Activated CD4-positive, alpha-beta T cell treated with anti-CD3 and anti-CD28 coated beads for 1 hour (primary cell): ENCODE measurements around the gene RBM15B.

ENCODE experiments used
- DNase-seq: peaks from one replicate; pipeline ENCODE4 v3.0.0-alpha.2; 2020

The RBM15B gene

DNA sequence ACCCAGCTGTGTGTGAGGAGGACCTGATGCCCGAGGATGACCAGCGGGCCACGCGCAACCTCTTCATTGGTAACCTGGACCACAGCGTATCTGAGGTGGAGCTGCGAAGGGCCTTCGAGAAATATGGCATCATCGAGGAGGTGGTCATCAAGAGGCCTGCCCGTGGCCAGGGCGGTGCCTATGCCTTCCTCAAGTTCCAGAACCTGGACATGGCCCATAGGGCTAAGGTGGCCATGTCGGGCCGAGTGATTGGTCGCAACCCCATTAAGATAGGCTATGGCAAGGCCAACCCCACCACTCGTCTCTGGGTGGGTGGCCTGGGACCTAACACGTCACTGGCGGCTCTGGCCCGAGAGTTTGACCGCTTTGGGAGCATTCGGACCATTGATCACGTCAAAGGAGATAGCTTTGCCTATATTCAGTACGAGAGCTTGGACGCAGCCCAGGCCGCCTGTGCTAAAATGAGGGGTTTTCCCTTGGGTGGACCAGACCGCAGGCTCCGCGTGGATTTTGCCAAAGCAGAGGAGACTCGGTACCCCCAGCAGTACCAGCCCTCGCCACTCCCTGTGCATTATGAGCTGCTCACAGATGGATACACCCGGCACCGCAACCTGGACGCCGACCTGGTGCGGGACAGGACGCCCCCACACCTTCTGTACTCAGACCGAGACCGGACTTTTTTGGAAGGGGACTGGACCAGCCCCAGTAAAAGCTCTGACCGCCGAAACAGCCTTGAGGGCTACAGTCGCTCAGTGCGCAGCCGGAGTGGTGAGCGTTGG is 1.5 kb downstream of the RBM15B start:
- no peak for DNase-seq

DNA sequence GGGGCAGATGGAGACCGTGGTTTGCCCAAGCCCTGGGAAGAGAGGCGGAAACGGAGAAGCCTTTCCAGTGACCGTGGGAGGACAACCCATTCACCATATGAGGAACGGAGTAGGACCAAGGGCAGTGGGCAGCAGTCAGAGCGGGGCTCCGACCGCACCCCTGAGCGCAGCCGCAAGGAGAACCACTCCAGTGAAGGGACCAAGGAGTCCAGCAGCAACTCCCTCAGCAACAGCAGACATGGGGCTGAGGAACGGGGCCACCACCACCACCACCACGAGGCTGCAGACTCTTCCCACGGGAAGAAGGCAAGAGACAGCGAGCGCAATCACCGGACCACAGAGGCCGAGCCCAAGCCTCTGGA is 2.0 kb downstream of the RBM15B start:
- no peak for DNase-seq

DNA sequence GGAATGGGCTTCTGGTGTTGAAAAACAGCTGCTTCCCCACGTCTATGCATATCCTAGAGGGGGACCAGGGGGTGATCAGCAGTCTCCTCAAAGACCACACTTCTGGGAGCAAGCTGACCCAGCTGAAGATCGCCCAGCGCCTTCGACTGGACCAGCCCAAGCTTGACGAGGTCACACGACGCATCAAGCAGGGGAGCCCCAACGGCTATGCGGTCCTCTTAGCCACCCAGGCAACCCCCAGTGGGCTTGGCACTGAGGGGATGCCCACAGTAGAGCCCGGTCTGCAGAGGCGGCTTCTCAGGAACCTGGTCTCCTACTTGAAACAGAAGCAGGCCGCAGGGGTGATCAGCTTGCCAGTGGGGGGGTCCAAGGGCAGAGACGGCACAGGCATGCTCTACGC is 2.5 kb downstream of the RBM15B start:
- DNase-seq = no peak

DNA sequence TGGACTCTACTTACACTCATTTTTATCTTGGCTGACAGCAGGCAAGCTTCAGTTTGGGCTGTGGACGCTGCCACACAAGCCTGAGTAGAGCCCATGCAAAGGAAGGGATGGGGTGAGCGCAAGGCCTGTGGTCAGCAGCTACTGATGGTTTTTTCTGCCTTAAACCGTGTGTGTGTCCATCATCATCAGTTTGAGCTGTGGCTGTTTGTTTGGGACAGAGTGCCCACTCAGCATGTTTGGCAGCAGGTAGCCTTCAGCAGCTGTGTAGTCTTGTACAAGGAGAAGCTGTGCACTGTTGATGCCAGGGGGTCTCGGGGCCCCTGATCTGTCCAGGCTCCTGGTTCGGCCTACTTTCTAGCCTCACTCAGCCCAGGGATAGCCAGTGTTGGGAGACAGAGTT is 3.5 kb downstream of the RBM15B start:
- DNase-seq = no peak

DNA sequence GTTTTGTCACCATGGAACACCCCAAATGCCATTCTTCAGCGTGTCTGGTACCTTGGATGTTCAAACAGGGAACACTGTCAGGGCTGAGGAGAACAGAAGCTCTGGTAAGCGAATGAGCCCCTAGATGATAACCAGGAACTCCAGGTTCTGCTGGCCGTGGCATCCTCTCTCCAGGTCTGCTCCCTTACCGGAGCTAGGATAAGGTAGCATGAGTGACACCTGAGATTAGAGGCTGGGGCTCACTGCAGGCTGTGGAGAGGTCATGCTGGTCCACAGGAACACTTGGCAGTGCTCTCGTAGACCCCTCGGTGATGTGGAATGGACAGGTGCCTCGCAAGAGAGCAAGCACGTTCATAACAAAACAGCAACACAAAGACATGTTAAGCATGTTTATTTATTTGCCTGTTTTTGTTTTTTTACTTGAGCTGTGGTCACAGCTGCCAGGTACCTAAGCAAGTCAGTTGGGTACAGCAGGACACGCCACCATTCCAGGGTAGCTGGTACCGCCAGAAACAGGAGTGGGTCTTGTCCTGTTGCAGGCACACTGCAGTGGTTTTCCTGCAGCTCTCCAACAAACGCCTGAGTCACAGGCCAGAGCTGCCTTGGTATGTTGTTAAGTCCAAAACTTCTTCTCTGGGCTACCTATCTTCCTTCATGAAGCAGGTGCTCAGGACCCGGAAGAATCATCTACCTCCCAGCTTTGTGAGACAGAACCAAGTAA is 4.6 kb downstream of the RBM15B start:
- DNase-seq = no peak

DNA sequence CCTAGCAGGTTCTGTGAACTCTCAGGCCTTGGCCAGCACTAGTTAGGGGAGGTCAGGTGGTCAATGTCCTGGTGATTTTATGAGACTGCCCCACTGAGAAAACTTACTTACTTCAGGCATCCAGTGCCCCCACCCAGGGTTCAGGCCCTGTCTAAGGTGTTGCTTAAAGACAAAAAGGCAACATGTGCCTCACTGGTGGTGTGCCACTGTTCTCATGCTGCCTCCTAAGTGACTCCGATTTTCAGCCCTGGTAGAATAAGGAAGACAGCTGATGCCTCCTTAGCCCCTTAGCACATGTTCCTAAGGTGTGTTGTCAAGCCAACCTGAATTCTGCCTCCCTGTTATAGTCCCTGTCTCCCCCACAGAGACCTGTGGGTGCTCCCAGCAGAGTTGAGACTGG is 5.3 kb downstream of the RBM15B start:
- no peak for DNase-seq

DNA sequence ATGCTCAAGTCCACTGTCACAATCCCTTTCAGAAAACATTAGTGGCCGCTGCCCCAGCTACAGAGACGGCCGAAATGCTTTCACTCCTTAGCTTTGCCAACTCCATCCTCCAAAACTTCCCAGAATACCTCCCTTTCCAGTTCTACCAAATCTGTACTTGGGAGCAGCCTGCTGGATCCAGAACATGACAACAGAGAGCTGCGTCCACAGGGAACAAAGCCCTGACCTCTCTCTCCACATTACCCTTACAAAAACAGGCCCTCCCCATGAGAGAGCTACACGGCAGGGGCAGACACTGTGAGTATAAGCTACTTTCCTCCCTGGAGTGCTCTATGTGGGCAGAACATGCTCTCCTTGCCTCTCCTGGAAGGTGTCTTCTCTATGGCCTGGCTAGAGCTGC is 6.3 kb downstream of the RBM15B start:
- DNase-seq = no peak

DNA sequence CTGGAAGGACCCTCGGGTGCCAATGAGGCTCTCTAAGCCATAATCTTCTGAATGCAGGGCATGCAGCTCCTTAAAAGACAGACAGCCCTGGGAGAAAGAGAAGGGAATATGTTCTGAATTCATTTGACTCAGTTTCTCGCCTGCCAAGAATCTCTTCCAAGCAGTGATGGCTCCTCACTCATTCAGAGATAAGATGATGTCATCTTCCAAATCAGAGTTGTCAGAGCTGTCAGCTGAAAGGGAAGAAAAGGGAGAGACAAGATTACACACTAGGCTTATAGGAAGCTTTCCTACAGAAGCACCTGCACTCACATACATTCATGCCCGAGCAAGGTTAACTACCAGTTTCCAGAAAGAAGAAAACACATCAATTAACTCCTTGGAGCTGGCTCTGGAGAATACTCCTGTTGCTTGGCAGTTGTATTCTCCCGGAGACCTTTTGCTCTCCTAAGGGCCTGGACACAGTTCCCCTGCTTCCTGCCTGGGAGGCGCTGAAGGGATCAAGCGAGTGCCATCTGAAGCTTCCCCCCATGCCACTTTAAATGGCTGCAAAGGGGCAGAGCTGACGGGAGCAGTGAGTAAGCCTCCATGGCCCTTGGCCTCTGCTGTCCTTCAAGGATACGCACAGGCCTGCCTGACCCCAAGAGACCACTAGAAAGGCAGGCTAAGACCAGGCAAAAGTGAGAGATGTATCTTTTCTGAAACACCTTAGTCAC is 7.7 kb downstream of the RBM15B start:
- no peak for DNase-seq

DNA sequence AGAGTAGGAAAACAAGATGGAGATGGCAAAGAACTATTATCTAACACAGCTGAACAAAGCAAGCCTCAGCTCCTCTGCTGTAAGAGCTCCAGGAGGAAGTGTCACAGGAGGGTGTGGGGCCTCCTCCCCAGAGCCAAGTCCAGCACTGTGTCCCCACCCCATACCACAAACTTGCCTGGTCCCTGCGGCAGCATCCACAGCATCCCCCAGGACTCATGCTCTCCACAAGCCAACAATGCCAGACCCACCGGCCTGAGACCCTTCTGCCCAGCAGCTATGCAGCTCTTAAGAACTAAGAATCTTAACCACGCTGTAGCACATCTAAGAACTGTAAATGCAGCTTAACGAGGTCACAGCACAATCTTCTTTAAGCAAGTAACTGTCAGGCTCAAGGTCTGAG is 9.1 kb downstream of the RBM15B start:
- no peak for DNase-seq

DNA sequence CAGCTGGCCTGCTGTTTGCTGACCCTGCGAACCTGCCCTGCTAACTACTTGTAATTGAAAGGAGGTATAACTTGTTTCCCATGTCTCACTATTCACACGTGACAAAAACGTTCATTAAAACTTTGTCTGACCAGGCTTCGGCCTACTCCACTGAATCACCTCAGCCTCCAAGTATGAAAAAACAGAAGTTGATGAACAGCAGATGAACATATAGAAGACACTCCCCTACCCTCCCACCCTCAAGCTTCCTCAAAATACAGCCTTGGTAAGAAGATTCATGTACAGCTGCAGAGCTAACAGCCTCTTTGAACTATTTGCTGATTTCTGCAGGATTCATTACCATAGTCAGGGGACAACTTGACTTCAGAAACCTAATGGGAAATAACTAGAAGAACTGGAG is 10.7 kb downstream of the RBM15B start:
- DNase-seq = no peak

DNA sequence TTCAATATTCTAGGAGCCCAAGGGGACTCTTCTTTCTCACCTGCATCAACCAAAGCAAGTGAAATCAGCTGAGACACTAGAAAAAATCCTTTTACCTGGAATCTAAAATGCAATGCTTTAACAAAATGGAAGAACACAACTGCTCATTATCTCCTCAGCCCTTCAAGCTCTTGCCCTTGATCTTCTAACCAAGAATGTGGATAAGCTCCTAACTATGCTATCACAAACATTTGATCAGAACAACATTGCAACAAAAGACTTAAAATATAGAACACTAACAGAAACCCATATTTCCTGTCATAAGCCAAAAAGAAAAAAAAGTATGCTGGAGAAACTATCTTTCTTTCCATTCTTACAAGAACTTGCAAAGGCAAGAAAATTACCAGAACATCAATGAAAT is 12.6 kb downstream of the RBM15B start:
- DNase-seq = no peak

DNA sequence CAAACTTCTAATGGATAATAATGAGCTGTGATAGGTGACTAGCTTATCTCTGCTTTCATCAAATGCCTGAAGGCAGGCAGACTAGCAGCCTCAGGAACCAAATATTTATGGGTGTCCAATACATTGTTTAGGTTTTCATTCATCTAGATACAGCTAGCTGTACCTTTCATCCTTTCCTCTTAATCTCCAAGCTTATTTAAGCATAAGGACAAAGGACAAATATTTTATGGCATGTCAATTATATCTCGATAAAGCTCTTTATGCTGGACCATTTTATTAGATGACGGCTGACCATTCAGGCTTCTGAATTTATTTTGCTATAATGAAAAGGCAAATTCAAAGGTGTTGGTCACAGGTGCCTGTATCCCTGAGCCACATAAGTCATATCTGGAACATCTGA is 16.9 kb downstream of the RBM15B start:
- DNase-seq = no peak

DNA sequence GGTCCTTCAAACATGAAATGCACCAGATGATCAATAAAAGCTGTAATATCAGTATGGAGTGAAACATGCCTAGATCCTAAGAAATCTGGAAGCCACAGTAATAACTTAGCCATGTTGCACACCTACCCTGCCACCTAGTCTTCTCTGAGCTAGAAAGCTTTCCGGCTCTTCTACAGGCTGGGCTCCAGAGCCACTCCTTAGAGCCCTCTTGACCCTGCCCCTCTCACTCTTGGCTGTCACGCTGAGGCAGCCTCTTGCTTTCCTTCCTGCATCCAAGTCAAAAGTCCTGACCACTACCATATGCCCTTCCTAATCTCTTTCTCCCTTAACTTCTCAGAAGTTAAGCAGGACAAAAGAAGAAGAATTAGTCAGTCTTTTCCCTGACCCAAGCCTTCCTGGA is 17.7 kb downstream of the RBM15B start:
- DNase-seq = no peak

DNA sequence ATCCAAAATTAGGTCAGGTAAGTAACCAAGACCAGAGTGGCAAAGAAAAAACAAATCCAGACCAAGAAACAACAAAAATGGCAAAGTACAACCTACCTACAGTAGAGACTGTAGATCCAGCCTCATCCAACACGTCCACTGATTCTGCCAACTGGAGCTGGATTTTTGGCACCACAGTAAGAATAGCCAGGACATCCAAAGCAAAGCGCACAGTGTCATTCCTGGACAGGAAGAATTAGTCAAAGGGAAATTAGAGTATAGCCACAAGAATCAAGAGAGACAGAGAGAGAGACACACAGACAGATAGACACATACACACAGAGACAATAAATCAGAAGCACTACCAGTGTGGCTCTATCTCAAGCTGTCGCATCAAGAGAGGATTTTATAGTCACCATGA is 31.1 kb downstream of the RBM15B start:
- no peak for DNase-seq

DNA sequence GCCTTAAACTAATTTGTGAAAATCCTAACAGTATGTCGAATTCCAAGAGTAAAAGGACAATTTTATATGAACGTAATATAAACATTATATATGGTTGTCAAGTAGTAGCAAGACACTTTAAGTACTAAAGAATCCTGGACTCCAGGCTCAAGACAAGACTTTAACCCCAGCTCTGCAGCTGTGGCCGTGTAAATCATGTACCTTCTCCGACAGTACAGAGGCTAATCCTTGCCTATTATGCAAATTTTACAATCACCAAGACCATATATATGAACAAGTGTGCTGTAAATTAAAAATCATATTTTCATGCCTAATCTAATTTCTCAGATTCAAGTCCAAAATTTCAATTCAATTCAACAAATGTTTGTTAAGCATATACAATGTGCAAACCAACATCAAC is 35.8 kb downstream of the RBM15B start:
- DNase-seq = no peak

DNA sequence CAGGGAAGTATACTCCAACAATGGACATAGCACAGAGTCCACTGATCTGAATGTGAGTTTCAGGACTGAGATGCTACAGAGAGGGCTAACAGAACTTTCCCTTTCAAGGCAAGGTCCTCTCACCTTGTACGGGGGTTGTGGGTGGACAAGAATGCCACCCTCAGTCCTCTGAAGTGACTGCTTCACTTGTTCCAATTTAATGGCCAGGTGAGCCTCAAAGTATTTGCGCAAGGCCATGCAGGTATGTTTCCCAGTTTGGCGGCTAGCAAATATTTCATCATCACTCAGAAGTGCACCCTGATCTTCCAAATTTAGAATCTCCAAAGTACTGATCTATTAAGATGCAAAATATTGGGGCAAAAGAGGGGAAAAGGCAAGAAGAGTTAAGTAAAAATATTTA is 38.1 kb downstream of the RBM15B start:
- no peak for DNase-seq

DNA sequence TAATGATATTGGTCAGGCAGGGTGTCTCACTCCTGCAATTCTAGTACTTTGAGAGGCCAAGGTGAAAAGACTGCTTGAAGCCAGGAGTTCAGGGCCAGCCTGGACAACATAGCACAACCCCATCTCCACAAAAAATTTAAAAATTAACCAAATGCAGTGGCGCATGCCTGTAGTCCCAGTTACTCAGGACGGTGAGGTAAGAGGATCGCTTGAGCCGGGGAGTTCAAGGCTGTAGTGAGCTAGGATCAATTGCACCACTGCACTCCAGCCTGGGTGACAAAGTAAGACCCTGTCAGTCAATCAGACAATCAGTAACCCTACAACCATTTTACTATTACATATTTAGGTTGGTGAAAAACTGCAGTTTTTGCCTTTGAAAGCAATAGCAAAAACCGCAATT is 43.0 kb downstream of the RBM15B start:
- DNase-seq = no peak

DNA sequence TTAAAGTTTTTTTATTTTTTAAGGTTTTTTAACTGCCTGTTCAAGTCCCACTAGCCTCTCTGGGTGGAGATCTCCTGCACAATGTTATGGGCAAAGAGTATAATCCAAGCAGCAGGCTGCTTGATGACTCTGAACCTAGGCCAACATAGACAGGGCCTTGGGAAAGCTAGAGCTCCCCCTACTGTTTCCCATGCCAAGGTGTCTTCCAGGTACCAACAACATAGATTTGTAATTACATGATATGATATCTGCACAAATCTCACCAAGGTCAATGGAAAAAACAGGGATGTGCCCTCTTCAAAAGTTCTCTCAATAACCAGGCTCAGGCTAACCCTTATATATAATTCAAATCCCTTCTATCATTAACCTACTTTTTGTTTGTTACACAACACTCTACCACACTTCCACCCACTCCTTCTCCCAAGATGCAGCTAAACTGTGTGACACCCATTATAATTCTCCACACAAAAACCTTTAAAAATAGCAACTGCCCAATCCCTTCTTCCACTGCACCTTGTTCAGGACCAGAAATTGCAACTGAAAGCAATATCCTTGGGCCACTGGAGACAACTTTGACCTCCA is 43.8 kb downstream of the RBM15B start:
- DNase-seq = no peak

DNA sequence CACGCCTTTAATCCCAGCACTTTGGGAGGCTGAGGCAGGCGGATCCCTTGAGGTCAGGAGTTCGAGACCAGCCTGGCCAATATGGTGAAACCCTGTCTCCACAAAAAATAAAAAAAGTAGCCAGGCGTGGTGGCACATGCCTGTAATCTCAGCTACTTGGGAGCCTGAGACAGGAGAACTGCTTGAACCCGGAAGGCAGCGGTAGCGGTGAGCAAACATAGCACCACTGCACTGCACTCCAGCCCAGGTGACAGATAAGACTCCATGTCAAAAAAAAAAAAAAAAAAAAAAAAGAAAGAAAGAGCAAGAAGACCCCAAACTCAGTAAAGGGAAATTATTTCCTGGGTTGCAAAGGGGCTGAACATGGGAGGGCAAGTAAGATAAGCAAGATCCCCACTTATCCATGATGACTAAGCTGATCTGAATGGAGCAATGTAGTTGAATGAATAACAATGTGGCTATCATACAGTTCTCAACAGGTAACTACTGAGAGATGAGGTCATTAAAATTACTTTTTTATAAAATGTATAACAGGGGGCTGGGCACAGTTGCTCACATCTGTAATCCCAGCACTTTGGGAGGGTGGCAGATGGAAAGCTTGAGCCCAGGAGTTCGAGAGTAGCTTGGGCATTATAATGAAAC is 46.0 kb downstream of the RBM15B start:
- DNase-seq = no peak

DNA sequence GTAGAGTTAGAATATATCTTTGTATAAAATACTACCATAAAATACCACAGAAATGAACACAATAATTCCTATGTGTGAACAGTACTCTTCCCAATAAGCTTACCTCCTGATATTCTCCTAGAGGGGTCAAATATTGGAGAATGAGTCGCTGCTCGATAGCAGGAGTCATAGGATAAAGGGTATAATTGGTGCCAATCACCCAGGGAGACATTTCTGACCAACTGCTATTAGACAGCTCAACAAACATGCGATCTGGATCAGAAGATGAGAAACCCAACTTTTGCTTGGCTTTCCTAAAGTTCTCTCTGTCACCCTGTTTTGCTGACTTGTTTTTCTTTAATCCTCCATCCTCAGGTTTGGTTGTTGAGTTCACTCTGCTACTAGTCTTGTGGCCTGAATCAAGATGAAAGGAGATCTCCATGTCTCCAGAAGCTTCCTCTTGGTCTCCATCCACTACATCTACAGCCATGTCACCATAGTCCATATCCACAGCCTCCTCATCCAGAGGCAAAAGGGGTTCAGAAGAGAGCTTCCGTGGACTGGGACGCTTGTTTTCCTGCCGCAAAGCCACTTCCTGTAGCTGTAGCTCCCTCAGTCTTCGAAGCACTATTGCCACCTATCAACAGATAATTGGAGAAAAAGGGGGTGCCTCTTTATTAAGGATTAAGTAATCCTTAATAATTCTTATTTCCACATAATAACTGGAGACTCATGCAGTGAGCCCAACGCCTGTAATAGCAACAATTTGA is 50.4 kb downstream of the RBM15B start:
- DNase-seq = no peak

DNA sequence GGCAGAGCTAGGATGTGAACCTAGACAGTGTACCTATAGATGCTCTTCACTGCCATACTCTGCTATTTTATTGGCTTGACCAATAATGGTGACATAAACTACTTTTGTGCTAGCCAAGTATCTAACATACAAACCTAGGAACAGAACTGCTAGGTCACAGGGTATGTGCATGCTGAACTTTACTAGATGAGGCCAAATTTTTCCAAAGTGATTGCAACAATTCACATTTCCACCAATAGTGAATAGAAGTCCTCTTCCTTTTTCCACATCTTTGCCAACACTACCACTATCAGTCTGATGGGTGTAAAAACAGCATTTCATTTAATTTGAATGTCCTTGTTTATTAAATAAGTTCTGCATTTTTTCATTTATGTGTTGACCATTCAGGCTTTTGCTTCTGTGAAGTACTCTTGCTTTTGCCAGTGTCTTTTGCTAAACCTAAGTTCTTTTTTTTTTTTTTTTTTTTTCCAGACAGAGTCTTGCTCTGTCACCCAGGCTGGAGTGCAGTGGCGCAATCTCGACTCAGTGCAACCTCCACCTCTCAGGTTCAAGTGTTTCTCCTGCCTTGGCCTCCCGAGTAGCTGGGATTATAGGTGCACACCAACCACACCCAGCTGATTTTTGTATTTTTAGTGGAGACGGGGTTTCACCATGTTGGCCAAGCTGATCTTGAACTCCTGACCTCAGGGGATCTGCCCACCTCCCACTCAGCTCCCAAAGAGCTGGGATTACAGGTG is 54.6 kb downstream of the RBM15B start:
- DNase-seq = no peak
